ENCODE data around the gene DEPDC1. TPM values are rescaled to one million over a fixed set of nuclear protein-coding genes. Genes with fewer than 3 reads are reported as not detected.

The DEPDC1 gene
- total RNA-seq, 1 experiment from 2014 or later, result 44.5 TPM

DNA sequence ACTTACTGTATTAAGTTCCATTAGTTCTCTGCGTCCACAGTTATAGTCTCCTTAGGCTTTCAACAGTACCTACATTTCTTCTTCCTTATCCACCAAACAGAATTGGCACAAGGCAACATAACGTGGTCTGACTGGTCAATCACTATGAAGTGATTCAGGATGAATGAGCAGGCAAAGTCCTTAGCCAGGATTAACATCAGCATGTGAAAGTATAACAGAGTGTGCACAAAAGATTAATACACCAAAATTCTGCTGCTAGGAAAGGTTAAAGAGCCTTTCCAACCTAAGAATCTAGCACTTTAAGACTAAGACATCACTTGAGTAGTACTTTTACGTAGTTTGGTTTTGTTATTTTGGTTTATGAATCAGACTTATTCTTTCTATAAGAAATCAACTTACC lies 15.8 kb downstream of the DEPDC1 start (continued):
- TF ChIP-seq, protein P1, sequence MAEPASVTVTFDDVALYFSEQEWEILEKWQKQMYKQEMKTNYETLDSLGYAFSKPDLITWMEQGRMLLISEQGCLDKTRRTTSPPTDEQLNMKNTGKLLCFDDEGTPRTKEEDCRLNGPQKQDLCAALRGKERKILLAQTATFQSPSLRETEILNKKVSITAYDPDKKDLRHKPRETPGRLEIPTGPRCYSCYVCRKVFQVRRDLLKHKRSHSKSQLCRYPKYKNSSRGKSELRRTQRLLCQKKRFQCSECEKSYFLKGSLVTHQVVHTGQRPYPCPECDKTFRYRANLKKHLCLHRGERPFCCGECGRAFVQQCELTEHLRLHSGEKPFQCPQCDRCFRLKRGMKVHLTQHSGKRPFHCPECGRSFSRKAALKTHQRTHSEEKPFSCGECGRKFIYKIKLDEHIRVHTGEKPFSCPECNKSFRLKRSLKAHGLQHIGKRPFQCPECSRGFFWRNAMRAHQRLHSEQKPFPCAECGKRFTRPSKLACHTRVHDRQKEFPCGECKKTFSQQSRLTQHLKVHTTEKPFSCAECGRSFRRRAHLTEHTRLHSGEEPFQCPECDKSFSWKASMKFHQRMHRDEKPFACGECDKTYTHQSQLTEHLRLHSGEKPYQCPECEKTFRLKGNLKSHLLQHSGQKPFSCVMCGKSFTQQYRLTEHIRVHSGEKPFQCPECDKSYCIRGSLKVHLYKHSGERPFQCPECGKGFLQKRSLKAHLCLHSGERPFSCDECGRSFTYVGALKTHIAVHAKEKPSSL (CRISPR knock-in tag; conservative IDR thresholded peaks at IDR 0.05), result no peak
- TF ChIP-seq, protein P2, sequence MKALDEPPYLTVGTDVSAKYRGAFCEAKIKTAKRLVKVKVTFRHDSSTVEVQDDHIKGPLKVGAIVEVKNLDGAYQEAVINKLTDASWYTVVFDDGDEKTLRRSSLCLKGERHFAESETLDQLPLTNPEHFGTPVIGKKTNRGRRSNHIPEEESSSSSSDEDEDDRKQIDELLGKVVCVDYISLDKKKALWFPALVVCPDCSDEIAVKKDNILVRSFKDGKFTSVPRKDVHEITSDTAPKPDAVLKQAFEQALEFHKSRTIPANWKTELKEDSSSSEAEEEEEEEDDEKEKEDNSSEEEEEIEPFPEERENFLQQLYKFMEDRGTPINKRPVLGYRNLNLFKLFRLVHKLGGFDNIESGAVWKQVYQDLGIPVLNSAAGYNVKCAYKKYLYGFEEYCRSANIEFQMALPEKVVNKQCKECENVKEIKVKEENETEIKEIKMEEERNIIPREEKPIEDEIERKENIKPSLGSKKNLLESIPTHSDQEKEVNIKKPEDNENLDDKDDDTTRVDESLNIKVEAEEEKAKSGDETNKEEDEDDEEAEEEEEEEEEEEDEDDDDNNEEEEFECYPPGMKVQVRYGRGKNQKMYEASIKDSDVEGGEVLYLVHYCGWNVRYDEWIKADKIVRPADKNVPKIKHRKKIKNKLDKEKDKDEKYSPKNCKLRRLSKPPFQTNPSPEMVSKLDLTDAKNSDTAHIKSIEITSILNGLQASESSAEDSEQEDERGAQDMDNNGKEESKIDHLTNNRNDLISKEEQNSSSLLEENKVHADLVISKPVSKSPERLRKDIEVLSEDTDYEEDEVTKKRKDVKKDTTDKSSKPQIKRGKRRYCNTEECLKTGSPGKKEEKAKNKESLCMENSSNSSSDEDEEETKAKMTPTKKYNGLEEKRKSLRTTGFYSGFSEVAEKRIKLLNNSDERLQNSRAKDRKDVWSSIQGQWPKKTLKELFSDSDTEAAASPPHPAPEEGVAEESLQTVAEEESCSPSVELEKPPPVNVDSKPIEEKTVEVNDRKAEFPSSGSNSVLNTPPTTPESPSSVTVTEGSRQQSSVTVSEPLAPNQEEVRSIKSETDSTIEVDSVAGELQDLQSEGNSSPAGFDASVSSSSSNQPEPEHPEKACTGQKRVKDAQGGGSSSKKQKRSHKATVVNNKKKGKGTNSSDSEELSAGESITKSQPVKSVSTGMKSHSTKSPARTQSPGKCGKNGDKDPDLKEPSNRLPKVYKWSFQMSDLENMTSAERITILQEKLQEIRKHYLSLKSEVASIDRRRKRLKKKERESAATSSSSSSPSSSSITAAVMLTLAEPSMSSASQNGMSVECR (CRISPR knock-in tag; IDR thresholded peaks at IDR 0.05; ENCODE audit: borderline replicate concordance), result no peak
- no peak for TF ChIP-seq SMAD4 (CRISPR knock-in tag; IDR thresholded peaks at IDR 0.05)
- no peak for TF ChIP-seq ZBTB21 (CRISPR knock-in tag; IDR thresholded peaks at IDR 0.05; ENCODE audit: borderline replicate concordance)
- TF ChIP-seq ZNF263 (CRISPR knock-in tag; IDR thresholded peaks at IDR 0.05; ENCODE audit: low read depth), result no peak

DNA sequence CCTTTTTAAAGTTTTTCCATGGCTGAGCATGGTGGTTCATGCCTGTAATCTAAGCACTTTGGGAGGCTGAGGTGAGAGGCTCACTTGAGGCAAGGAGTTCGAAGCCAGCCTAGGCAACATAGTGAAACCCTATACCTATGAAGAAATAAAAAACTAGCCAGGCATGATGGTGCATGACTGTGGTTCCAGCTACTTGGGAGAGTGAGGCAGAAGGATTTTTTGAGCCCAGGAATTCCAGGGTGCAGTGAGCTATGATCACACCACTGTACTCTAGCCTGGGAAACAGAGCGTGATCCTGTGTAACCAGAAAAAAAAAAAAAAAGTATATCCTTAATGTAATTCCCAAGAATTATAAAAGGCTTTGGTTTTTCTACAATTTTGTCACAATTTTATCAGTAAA lies 17.4 kb downstream of the DEPDC1 start:
- Mint-ChIP-seq H3K4me3 (no peak overlapping the region), H3K27ac (no peak overlapping the region)
- CTCF ChIA-PET, result no interaction called here

GRCh38 chr1:68478662-68479061 lies 18.2 kb downstream of the DEPDC1 start:
- DNase-seq (ENCODE audit: low spot score) (no peak), ATAC-seq (peak; percentile 51; the same call in 1 of the 2 replicates)
- Mint-ChIP-seq H3K36me3 (peaks cover 74% of the 10 kb centered on the region), H3K4me1 (peaks cover 29% of the 10 kb centered on the region), H3K27me3 (ENCODE audit: low read depth) (no peaks in the 10 kb centered on the region), H3K9me3 (no peaks in the 10 kb centered on the region), H3K4me3 (no peak overlapping the region), H3K27ac (peak overlapping the region; percentile 64; the same call in 1 of the 2 replicates)
- ChIA-PET POLR2A (no interaction called here), CTCF (no interaction called here)
- TF ChIP-seq GRHL2 (CRISPR knock-in tag; IDR thresholded peaks at IDR 0.05; ENCODE audit: insufficient replicate concordance, severe bottlenecking), result no peak
- TF ChIP-seq, protein P3, sequence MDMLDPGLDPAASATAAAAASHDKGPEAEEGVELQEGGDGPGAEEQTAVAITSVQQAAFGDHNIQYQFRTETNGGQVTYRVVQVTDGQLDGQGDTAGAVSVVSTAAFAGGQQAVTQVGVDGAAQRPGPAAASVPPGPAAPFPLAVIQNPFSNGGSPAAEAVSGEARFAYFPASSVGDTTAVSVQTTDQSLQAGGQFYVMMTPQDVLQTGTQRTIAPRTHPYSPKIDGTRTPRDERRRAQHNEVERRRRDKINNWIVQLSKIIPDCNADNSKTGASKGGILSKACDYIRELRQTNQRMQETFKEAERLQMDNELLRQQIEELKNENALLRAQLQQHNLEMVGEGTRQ (CRISPR knock-in tag; IDR thresholded peaks at IDR 0.05), result no peak
- TF ChIP-seq GTF2I (CRISPR knock-in tag; conservative IDR thresholded peaks at IDR 0.05), result no peak
- TF ChIP-seq ZNF423 (CRISPR knock-in tag; IDR thresholded peaks at IDR 0.05), result no peak
- no peak for TF ChIP-seq OVOL2 (CRISPR knock-in tag; IDR thresholded peaks at IDR 0.05; ENCODE audit: borderline replicate concordance)
- no peak for TF ChIP-seq NFE2L1 (CRISPR knock-in tag; IDR thresholded peaks at IDR 0.05)
- no peak for TF ChIP-seq PRRX2 (CRISPR knock-in tag; IDR thresholded peaks at IDR 0.05)
- no peak for TF ChIP-seq SOX15 (CRISPR knock-in tag; IDR thresholded peaks at IDR 0.05)
- TF ChIP-seq, protein P4, sequence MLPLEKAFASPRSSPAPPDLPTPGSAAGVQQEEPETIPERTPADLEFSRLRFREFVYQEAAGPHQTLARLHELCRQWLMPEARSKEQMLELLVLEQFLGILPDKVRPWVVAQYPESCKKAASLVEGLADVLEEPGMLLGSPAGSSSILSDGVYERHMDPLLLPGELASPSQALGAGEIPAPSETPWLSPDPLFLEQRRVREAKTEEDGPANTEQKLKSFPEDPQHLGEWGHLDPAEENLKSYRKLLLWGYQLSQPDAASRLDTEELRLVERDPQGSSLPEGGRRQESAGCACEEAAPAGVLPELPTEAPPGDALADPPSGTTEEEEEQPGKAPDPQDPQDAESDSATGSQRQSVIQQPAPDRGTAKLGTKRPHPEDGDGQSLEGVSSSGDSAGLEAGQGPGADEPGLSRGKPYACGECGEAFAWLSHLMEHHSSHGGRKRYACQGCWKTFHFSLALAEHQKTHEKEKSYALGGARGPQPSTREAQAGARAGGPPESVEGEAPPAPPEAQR (CRISPR knock-in tag; IDR thresholded peaks at IDR 0.05), result no peak
- no peak for TF ChIP-seq ZNF263 (CRISPR knock-in tag; IDR thresholded peaks at IDR 0.05; ENCODE audit: low read depth)
- no peak for TF ChIP-seq FOXK1 (CRISPR knock-in tag; IDR thresholded peaks at IDR 0.05)
- no peak for TF ChIP-seq JAZF1 (CRISPR knock-in tag; IDR thresholded peaks at IDR 0.05)
- no peak for TF ChIP-seq ATF3 (CRISPR knock-in tag; conservative IDR thresholded peaks at IDR 0.05)
- no peak for TF ChIP-seq CTCF (IDR thresholded peaks at IDR 0.05)
- TF ChIP-seq ESRRA (CRISPR knock-in tag; IDR thresholded peaks at IDR 0.05; ENCODE audit: borderline replicate concordance), result no peak

More for the DNA sequence above, 17.4 kb downstream of the DEPDC1 start:
- ATAC-seq, result no peak
- no peak for DNase-seq (ENCODE audit: low spot score)
- POLR2A ChIA-PET, result no interaction called here
- no peak for TF ChIP-seq NR3C1 (CRISPR knock-in tag; conservative IDR thresholded peaks at IDR 0.05; ENCODE audit: low read depth)
- H3K4me1 Mint-ChIP-seq, result peaks cover 22% of the 10 kb centered on the region
- H3K36me3 Mint-ChIP-seq, result peaks cover 77% of the 10 kb centered on the region
- H3K27me3 Mint-ChIP-seq (ENCODE audit: low read depth), result no peaks in the 10 kb centered on the region
- no peaks in the 10 kb centered on the region for H3K9me3 Mint-ChIP-seq
